MM.1S (cell line): ENCODE data around the gene CMIP.

Experiments used
- DNase-seq: peaks from one replicate; pipeline ENCODE4 v3.0.0-alpha.2; 2015
- H2AFZ ChIP-seq: fragments of 300-600 bp; sonication (generic); 2 replicates; pipeline ENCODE4 v1.6.0; 2016; ENCODE audit warnings: antibody characterized with exemption, low read length
- H3F3A ChIP-seq: fragments of 300-600 bp; sonication (generic); 2 replicates; pipeline ENCODE4 v1.6.1; 2016; ENCODE audit warnings: mild to moderate bottlenecking, antibody characterized with exemption, low read length, moderate library complexity, mixed read lengths; ENCODE audit not compliant: insufficient read depth
- H3K27ac ChIP-seq: fragments of 300-600 bp; sonication (generic); 2 replicates; pipeline ENCODE4 v1.5.1; 2016; ENCODE audit warnings: mild to moderate bottlenecking, low read length
- H3K27me3 ChIP-seq: fragments of 300-600 bp; sonication (generic); replicated peaks from 2 replicates; pipeline ENCODE4 v1.6.0; 2016; ENCODE audit warnings: low read length; ENCODE audit not compliant: insufficient read depth
- H3K36me3 ChIP-seq: fragments of 300-600 bp; sonication (generic); replicated peaks from 2 replicates; pipeline ENCODE4 v1.6.1; 2016; ENCODE audit warnings: mild to moderate bottlenecking, low read length, mixed read lengths; ENCODE audit not compliant: insufficient read depth
- H3K4me1 ChIP-seq: fragments of 300-600 bp; sonication (generic); 2 replicates; pipeline ENCODE4 v1.6.1; 2016; ENCODE audit warnings: low read length, mixed read lengths
- H3K4me2 ChIP-seq: fragments of 300-600 bp; sonication (generic); 2 replicates; pipeline ENCODE4 v1.6.0; 2016; ENCODE audit warnings: low read depth, low read length
- H3K4me3 ChIP-seq: fragments of 300-600 bp; sonication (generic); 2 replicates; pipeline ENCODE4 v1.5.1; 2016; ENCODE audit warnings: low read length, mixed read lengths
- H3K79me2 ChIP-seq: fragments of 300-600 bp; sonication (generic); 2 replicates; pipeline ENCODE4 v1.6.1; 2016; ENCODE audit warnings: mixed run types, low read length, mixed read lengths
- H3K9ac ChIP-seq: fragments of 300-600 bp; sonication (generic); 2 replicates; pipeline ENCODE4 v1.6.1; 2016; ENCODE audit warnings: low read length, mixed read lengths
- H3K9me2 ChIP-seq: fragments of 300-600 bp; sonication (generic); replicated peaks from 2 replicates; pipeline ENCODE4 v1.6.1; 2016; ENCODE audit warnings: mild to moderate bottlenecking, low read length, mixed read lengths; ENCODE audit not compliant: insufficient read depth
- H3K9me3 ChIP-seq: fragments of 300-600 bp; sonication (generic); replicated peaks from 2 replicates; pipeline ENCODE4 v1.6.1; 2016; ENCODE audit warnings: mild to moderate bottlenecking, low read length, mixed read lengths; ENCODE audit not compliant: insufficient read depth
- H4K20me1 ChIP-seq: fragments of 300-600 bp; sonication (generic); 2 replicates; pipeline ENCODE4 v1.6.1; 2016; ENCODE audit warnings: mild to moderate bottlenecking, low read length, moderate library complexity, mixed read lengths; ENCODE audit not compliant: insufficient read depth
- CTCF ChIP-seq: fragments of 300-600 bp; sonication (generic); IDR thresholded peaks from 2 replicates; pipeline ENCODE4 v1.5.1; 2016; ENCODE audit warnings: antibody characterized with exemption, low read length, mixed read lengths
- EZH2 ChIP-seq: fragments of 300-600 bp; sonication (generic); optimal IDR thresholded peaks from 2 replicates; pipeline ENCODE3; 2017; ENCODE audit warnings: low read depth, mild to moderate bottlenecking, antibody characterized with exemption, low read length, mixed read lengths
- EZH2phosphoT487 ChIP-seq: fragments of 300-600 bp; sonication (generic); IDR thresholded peaks from 2 replicates; pipeline ENCODE4 v1.6.1; 2018; ENCODE audit warnings: antibody characterized with exemption, low read length

Gene CMIP

DNA sequence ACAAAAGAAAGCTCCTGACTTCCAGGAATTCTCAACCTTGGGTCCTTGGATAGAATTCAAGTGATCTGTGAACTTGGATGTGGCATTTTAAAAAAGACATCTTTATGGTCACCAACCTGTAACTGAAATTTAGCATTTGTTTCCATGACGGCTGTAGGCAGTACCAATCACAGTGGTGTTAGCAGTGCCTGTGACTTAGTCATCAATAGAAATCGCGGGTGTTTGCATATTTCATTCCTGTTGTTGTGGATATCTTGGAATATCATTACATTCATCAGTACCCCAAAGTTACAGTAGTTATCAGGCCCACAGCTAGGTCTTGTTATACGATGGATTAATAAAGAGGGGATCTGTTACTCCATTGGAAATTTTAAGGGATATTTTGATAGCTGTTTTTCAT, 81.6 kb downstream of the CMIP start:
- Histone ChIP-seq H3K27me3 (no peaks in the 10 kb centered on the region), H4K20me1 (no peaks in the 10 kb centered on the region), H3K4me3 (no peak overlapping the region), H2AFZ (no peak overlapping the region), H3K9me2 (no peaks in the 10 kb centered on the region), H3K27ac (no peak overlapping the region), H3K4me2 (no peak overlapping the region), H3K79me2 (peaks cover 14% of the 10 kb centered on the region), H3K36me3 (no peaks in the 10 kb centered on the region), H3K9ac (no peak overlapping the region), H3F3A (no peaks in the 10 kb centered on the region), H3K4me1 (no peaks in the 10 kb centered on the region), H3K9me3 (no peaks in the 10 kb centered on the region)
- TF ChIP-seq CTCF (no peak), EZH2phosphoT487 (no peak), EZH2 (no peak)
- no peak for DNase-seq

GRCh38 chr16:81526935-81527334, 82.3 kb downstream of the CMIP start:
- no peak overlapping the region for H3K9ac ChIP-seq
- no peaks in the 10 kb centered on the region for H3K9me3 ChIP-seq
- no peaks in the 10 kb centered on the region for H3K9me2 ChIP-seq
- H2AFZ ChIP-seq = no peak overlapping the region
- no peaks in the 10 kb centered on the region for H3K27me3 ChIP-seq
- no peaks in the 10 kb centered on the region for H3F3A ChIP-seq
- no peaks in the 10 kb centered on the region for H4K20me1 ChIP-seq
- H3K4me2 ChIP-seq = no peak overlapping the region
- H3K4me3 ChIP-seq = no peak overlapping the region
- no peak for DNase-seq
- TF ChIP-seq CTCF = no peak
- no peak for TF ChIP-seq EZH2phosphoT487
- no peaks in the 10 kb centered on the region for H3K36me3 ChIP-seq
- peaks cover 14% of the 10 kb centered on the region for H3K79me2 ChIP-seq
- no peaks in the 10 kb centered on the region for H3K4me1 ChIP-seq
- no peak overlapping the region for H3K27ac ChIP-seq

- no peak overlapping the region for H3K4me2 ChIP-seq
- no peak for TF ChIP-seq EZH2phosphoT487
- no peak for TF ChIP-seq EZH2
- no peak for TF ChIP-seq CTCF
- no peaks in the 10 kb centered on the region for H3K9me2 ChIP-seq
- H3K79me2 ChIP-seq = peaks cover 14% of the 10 kb centered on the region
- no peak overlapping the region for H3K27ac ChIP-seq
- no peaks in the 10 kb centered on the region for H3K36me3 ChIP-seq
- H3K27me3 ChIP-seq = no peaks in the 10 kb centered on the region
- H3K4me3 ChIP-seq = no peak overlapping the region
- no peak overlapping the region for H2AFZ ChIP-seq
- H3F3A ChIP-seq = no peaks in the 10 kb centered on the region
- no peaks in the 10 kb centered on the region for H4K20me1 ChIP-seq
- H3K4me1 ChIP-seq = no peaks in the 10 kb centered on the region
- no peaks in the 10 kb centered on the region for H3K9me3 ChIP-seq
- H3K9ac ChIP-seq = no peak overlapping the region
- DNase-seq = no peak
Measured at GRCh38 chr16:81527477-81528178, 83.0 kb downstream of the CMIP start.
